ENCODE results near the gene IMPA2. TPM values are rescaled to one million over a fixed set of nuclear protein-coding genes. Genes with fewer than 3 reads are reported as not detected.

IMPA2 gene
- total RNA-seq, 6 experiments from 2014 or later: 32.3 to 51.1 (median 45.7) TPM

GRCh38 chr18:12056034-12056883 is 75.0 kb downstream of the IMPA2 start:
- ATAC-seq: peak in 1 of 4 donors; percentile 27

GRCh38 chr18:12056884-12057402 is 75.6 kb downstream of the IMPA2 start:
- intact Hi-C loops (cut with DNase I): no loop called here
- Histone ChIP-seq H3K27ac (no peak overlapping the region), H3K4me1 (no peaks in the 10 kb centered on the region), H3K36me3 (no peaks in the 10 kb centered on the region), H3K4me3 (no peak overlapping the region), H3K27me3 (no peaks in the 10 kb centered on the region), H3K9me3 (no peaks in the 10 kb centered on the region)
- DNase-seq (no peak), ATAC-seq (peak in 1 of 4 donors; percentile 14)
- WGBS (ENCODE audit: insufficient coverage, low coverage, low lambda C conversion rate, missing lambda C conversion rate): no CpG with 5 or more reads among the region's 14 CpGs
- no peak for TF ChIP-seq CTCF (IDR thresholded peaks at IDR 0.05)
- TF ChIP-seq POLR2A (IDR thresholded peaks at IDR 0.05): no peak

More at GRCh38 chr18:12056034-12056883, 75.0 kb downstream of the IMPA2 start:
- intact Hi-C loops (cut with DNase I): no loop called here
- WGBS (ENCODE audit: insufficient coverage, low coverage, low lambda C conversion rate, missing lambda C conversion rate): 63% methylated on average over 10 of the region's 14 CpGs
- H3K4me1 ChIP-seq: no peaks in the 10 kb centered on the region
- TF ChIP-seq POLR2A (IDR thresholded peaks at IDR 0.05) (no peak), CTCF (IDR thresholded peaks at IDR 0.05) (no peak)
- no peak overlapping the region for H3K4me3 ChIP-seq
- no peak overlapping the region for H3K27ac ChIP-seq
- H3K27me3 ChIP-seq: no peaks in the 10 kb centered on the region
- no peaks in the 10 kb centered on the region for H3K36me3 ChIP-seq
- no peaks in the 10 kb centered on the region for H3K9me3 ChIP-seq
- no peak for DNase-seq

GRCh38 chr18:12057419-12058039 is 76.2 kb downstream of the IMPA2 start:
- Histone ChIP-seq H3K4me1 (no peaks in the 10 kb centered on the region), H3K4me3 (no peak overlapping the region), H3K27ac (no peak overlapping the region), H3K27me3 (no peaks in the 10 kb centered on the region), H3K9me3 (no peaks in the 10 kb centered on the region), H3K36me3 (no peaks in the 10 kb centered on the region)
- intact Hi-C loops (cut with DNase I): no loop called here
- no peak for DNase-seq
- TF ChIP-seq POLR2A (IDR thresholded peaks at IDR 0.05) (no peak), CTCF (IDR thresholded peaks at IDR 0.05) (no peak)
- no peak for ATAC-seq
- 62% methylated on average over 6 of the region's 14 CpGs for WGBS (ENCODE audit: insufficient coverage, low coverage, low lambda C conversion rate, missing lambda C conversion rate)

DNA sequence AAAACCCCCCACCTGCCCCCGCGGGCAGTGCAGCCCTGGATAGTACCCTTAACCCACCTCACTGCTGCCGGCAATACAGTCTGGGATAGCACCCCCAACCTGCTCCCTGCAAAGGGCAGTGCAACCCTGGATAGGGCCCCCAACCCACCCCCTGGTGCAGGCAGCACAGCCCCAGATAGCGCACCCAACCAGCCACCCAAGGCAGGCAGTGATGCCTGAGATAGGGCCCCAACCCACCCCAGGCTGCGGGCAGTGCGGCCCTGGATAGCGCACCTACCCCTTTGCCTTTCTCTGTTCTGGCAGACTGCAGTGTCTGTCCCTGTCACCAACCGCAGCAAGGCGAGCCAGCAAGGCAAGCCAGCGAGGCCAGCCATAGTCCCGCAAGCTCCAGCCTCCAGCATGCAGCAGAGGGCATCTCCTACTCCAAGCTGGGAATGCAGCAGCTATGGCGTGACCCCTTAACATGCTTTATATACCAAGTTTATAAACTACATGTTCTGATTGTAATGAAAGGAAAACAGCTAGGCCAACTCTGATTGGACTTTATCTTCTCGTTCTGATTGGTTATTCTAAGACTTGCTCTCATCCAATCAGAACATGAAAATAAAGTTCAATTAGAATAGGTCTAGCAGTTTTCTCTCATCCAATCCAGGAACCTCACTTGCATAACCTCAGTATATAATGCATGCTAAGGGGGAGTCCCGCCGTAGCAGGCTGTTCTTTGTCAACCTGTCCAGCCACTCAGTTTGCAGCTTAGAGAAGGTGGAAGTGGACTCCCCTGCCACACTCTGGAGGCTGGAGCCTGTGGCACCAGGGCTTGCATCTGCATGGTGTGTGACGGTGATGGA is 78.3 kb downstream of the IMPA2 start:
- no peak overlapping the region for H3K4me3 ChIP-seq
- H3K27ac ChIP-seq: no peak overlapping the region
- no peaks in the 10 kb centered on the region for H3K36me3 ChIP-seq
- 84% methylated on average over 4 of the region's 16 CpGs for WGBS (ENCODE audit: insufficient coverage, low coverage, low lambda C conversion rate, missing lambda C conversion rate)
- no peak for ATAC-seq
- DNase-seq: no peak
- H3K27me3 ChIP-seq: no peaks in the 10 kb centered on the region
- H3K9me3 ChIP-seq: no peaks in the 10 kb centered on the region
- TF ChIP-seq CTCF (IDR thresholded peaks at IDR 0.05) (no peak), POLR2A (IDR thresholded peaks at IDR 0.05) (no peak)
- intact Hi-C loops (cut with DNase I): no loop called here
- H3K4me1 ChIP-seq: no peaks in the 10 kb centered on the region

Measured in right lobe of liver (tissue), 6 donors.